Uterus (tissue), 2 donors: ENCODE data around the gene CHD5.

Experiments used
- CTCF ChIP-seq, 4 experiments: fragments of 200-600 bp in 2 of 4; fragments of 450-650 bp in 2 of 4; sonication (generic) in 2 of 4; IDR thresholded peaks; one replicate each; pipeline ENCODE4 v1.5.1; 2016 to 2019; ENCODE audit warnings: antibody characterized with exemption in 4 of 4, mild to moderate bottlenecking in 2 of 4, moderate library complexity in 1 of 4
- POLR2A ChIP-seq, 2 donors: fragments of 450-650 bp; IDR thresholded peaks; one replicate each; pipeline ENCODE4 v1.6.1; 2016; ENCODE audit warnings: antibody characterized with exemption in 2 of 2, mild to moderate bottlenecking in 1 of 2, moderate library complexity in 1 of 2

- TF ChIP-seq CTCF (IDR thresholded peaks at IDR 0.05) (no peak), POLR2A (IDR thresholded peaks at IDR 0.05) (no peak)
Measured at GRCh38 chr1:6094246-6094645, 85.9 kb downstream of the CHD5 start.
